HEK293T (cell line): Measurements from ENCODE around the gene TEAD1.

Experiments
- ARNT ChIP-seq: fragments of 450-650 bp; IDR thresholded peaks from 2 replicates; pipeline ENCODE4 v1.6.1; 2017; ENCODE audit warnings: mild to moderate bottlenecking
- FOXK2 ChIP-seq: fragments of 450-650 bp; IDR thresholded peaks from 2 replicates; pipeline ENCODE4 v1.6.1; 2016; ENCODE audit warnings: mild to moderate bottlenecking
- HDGF ChIP-seq: fragments of 450-650 bp; IDR thresholded peaks from 2 replicates; pipeline ENCODE4 v1.6.1; 2017; ENCODE audit warnings: antibody characterized with exemption, borderline replicate concordance
- PKNOX1 ChIP-seq: fragments of 450-650 bp; IDR thresholded peaks from 2 replicates; pipeline ENCODE4 v1.6.1; 2016
- SP1 ChIP-seq: fragments of 450-650 bp; IDR thresholded peaks from 2 replicates; pipeline ENCODE4 v1.6.1; 2017
- TARDBP ChIP-seq: fragments of 450-650 bp; IDR thresholded peaks from 2 replicates; pipeline ENCODE4 v1.6.1; 2016

DNA sequence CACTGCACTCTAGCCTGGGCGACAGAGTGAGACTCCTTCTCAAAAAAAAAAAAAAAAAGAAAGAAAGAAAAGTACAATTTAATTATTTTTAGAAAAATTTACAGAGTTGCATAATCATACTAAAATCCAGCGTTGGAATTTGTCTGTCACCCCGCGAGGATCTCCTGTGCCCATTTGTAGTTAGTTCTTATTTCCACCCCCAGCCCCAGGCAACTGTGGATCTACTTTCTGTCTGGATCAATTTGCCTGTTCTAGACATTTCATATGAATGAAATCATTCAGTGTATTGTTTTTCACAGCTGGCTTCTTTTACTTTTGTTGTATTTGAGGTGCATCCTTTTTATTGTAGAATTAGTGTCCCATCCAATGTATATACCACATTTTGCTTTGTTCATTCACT, 232.3 kb downstream of the TEAD1 start:
- TF ChIP-seq ARNT (no peak), TARDBP (no peak), HDGF (no peak), FOXK2 (no peak), SP1 (no peak), PKNOX1 (no peak)
